ENCODE results near the gene GPR31.

Gene GPR31

DNA sequence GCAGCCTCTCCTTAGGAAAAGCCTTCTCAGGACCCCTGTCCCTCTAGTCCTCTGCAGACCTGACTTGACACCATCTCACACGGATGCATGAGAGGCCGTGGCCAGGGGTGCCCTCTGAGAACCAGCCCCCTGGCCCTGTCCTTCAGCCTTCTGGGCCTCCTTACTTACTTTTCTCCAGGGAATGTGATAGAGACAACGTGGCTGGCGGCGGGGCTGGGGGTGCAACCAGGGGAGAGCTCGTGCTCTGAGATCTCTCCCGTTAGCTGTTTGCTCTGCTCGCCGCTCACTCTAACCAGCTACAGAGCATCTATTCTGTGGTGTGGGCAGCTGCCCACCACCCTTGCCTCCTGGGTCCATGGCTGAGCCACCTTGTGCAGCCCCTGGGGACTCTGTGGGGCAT is 14.7 kb downstream of the GPR31 start:
- in situ Hi-C loops (cut with HindIII; ENCODE audit: low pct_ligation_motif_present, low sequenced_read_pairs), result no loop called here

GRCh38 chr6:167142433-167142761 is 15.4 kb downstream of the GPR31 start:
- no peak for DNase-seq
- Histone ChIP-seq H3K27me3 (replicated peaks) (no peaks in the 10 kb centered on the region), H3K27ac (no peak overlapping the region), H3K36me3 (replicated peaks) (no peaks in the 10 kb centered on the region), H3K4me3 (ENCODE audit: low read depth, low read length) (no peak overlapping the region)
- TF ChIP-seq, protein P1, sequence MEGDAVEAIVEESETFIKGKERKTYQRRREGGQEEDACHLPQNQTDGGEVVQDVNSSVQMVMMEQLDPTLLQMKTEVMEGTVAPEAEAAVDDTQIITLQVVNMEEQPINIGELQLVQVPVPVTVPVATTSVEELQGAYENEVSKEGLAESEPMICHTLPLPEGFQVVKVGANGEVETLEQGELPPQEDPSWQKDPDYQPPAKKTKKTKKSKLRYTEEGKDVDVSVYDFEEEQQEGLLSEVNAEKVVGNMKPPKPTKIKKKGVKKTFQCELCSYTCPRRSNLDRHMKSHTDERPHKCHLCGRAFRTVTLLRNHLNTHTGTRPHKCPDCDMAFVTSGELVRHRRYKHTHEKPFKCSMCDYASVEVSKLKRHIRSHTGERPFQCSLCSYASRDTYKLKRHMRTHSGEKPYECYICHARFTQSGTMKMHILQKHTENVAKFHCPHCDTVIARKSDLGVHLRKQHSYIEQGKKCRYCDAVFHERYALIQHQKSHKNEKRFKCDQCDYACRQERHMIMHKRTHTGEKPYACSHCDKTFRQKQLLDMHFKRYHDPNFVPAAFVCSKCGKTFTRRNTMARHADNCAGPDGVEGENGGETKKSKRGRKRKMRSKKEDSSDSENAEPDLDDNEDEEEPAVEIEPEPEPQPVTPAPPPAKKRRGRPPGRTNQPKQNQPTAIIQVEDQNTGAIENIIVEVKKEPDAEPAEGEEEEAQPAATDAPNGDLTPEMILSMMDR (IDR thresholded peaks at IDR 0.05; ENCODE audit: low read depth, low read length, missing control alignments), result no peak
- in situ Hi-C loops (cut with HindIII; ENCODE audit: low pct_ligation_motif_present, low sequenced_read_pairs), result no loop called here

More for the DNA sequence above, 14.7 kb downstream of the GPR31 start:
- Histone ChIP-seq H3K4me3 (ENCODE audit: low read depth, low read length) (no peak overlapping the region), H3K27ac (no peak overlapping the region), H3K36me3 (replicated peaks) (no peaks in the 10 kb centered on the region), H3K27me3 (replicated peaks) (no peaks in the 10 kb centered on the region)
- TF ChIP-seq, protein P1 (IDR thresholded peaks at IDR 0.05; ENCODE audit: low read depth, low read length, missing control alignments), result no peak
- DNase-seq, result no peak

DNA sequence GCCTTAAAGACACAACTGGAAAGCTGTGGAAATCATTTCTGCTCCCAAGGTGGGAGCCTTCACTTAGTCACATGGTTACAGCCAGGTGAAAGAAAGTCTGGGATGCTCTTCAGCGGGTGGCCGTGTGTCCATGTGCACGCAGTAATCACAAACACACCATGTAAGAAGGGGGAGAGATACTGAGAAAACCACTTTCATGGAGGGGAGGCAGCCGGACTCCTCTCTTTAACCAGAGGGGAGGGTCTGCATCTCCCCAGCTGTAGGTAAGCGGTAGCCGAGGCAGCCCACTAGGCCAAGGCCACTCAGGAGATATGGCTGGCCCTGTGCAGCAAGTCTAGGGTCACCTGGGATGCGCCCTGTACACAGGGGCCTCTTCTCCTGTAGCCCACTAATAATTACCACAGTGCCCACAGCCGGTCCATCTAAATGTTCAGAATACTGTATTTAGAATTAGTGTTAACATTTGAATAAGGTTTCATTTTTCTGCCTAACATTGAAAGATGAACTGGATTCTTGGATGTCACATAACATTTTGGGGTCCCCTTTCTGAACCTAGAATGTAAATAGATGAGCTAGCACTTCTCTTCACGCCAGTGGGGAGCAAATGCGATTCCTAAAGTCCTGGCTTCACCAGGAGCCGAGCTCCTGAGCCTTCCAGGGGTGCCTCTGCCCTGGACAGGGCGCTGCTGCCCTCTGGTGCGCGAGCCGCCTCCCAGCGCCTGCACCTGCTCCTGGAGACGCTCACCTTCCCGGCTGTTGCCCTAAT is 15.9 kb downstream of the GPR31 start:
- TF ChIP-seq, protein P1 (IDR thresholded peaks at IDR 0.05; ENCODE audit: low read depth, low read length, missing control alignments), result peak; percentile 64
- Histone ChIP-seq H3K4me3 (ENCODE audit: low read depth, low read length) (no peak overlapping the region), H3K27me3 (replicated peaks) (no peaks in the 10 kb centered on the region), H3K36me3 (replicated peaks) (no peaks in the 10 kb centered on the region), H3K27ac (no peak overlapping the region)
- in situ Hi-C loops (cut with HindIII; ENCODE audit: low pct_ligation_motif_present, low sequenced_read_pairs), result no loop called here
- DNase-seq, result no peak

DNA sequence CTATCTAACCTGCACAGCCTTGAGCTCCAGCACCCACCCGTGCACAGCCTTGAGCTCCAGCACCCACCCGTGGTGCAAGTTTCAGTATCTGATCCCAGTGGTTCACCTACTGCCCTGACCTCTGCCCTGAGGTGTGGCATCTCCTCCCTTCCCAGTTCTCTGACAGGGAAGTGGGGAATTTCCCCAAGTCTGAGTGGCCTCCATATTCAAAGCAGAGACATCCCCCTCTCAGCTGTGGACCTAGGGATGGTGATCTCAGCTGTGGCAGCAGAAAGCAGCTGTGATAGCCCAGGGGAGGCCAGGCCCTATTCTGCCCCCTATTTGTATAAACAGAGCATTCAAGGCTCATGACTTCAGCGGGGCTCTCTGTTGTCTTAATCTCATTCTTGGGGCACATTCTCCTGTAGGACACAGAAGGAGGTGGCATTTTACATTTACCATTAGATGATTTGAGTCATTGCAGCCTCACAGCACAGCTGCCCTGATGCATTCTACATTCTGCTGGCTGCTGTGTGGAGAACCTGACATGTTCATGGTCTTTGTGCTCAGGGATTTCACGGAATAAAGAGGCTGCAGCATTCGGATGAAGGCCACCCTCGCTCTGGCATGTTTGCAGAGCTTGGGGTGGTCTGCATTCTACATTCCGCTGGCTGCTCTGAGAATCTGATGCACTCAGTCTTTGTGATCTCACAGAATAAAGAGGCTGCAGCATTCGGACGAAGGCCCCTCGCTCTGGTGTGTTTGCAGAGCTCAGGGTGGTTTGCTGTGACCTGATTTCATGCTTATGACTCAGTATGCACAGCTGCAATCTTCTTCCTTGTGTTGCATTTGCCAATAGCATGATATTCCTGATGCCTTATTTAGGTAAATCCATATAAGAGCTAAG is 16.9 kb downstream of the GPR31 start:
- TF ChIP-seq, protein P1 (IDR thresholded peaks at IDR 0.05; ENCODE audit: low read depth, low read length, missing control alignments), result no peak
- Histone ChIP-seq H3K27ac (no peak overlapping the region), H3K27me3 (replicated peaks) (no peaks in the 10 kb centered on the region), H3K36me3 (replicated peaks) (no peaks in the 10 kb centered on the region), H3K4me3 (ENCODE audit: low read depth, low read length) (no peak overlapping the region)
- no peak for DNase-seq
- in situ Hi-C loops (cut with HindIII; ENCODE audit: low pct_ligation_motif_present, low sequenced_read_pairs), result no loop called here

DNA sequence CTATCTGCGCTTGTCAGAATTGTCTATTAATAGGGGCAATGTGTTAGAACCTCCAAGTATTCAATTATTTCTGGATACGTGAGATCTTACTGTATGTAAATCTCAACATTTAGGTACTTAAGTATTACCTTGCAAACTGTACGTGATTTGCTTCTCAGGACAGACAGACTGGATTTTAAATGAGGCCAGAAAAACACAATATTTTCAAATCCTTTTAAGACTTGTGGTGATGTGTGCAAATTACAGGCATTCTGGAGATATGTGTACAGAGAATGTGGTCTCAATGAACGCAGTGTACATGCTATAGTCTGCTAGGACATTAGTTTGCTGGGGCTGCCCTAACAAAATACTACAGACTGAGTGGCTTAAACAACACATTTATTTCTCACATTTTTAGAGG is 18.0 kb downstream of the GPR31 start:
- H3K27me3 ChIP-seq (replicated peaks), result no peaks in the 10 kb centered on the region
- in situ Hi-C loops (cut with HindIII; ENCODE audit: low pct_ligation_motif_present, low sequenced_read_pairs), result no loop called here
- TF ChIP-seq, protein P1 (IDR thresholded peaks at IDR 0.05; ENCODE audit: low read depth, low read length, missing control alignments), result no peak
- no peak for DNase-seq
- no peaks in the 10 kb centered on the region for H3K36me3 ChIP-seq (replicated peaks)
- H3K27ac ChIP-seq, result no peak overlapping the region
- H3K4me3 ChIP-seq (ENCODE audit: low read depth, low read length), result no peak overlapping the region
